ENCODE data around the gene RILPL1.
"Not testable (repeated sequence)": the region's sequence is repeated elsewhere in the genome, so short reads cannot be mapped to it uniquely, and the experiment has no call there.

The RILPL1 gene

GRCh38 chr12:123571343-123571813 is 37.9 kb upstream of the RILPL1 start:
- peak; percentile 76 for DNase-seq (ENCODE audit: low spot score)
- TF ChIP-seq CTCF (IDR thresholded peaks at IDR 0.05), result no peak
- H3K27ac ChIP-seq, result peak overlapping the region in 1 of 2 donors; percentile 11

GRCh38 chr12:123559468-123559867 is 25.9 kb upstream of the RILPL1 start:
- DNase-seq (ENCODE audit: low spot score), result no peak
- Histone ChIP-seq H3K4me3 (no peak overlapping the region), H3K27ac (no peak overlapping the region)
- no peak for TF ChIP-seq CTCF (IDR thresholded peaks at IDR 0.05)

More at GRCh38 chr12:123571343-123571813, 37.9 kb upstream of the RILPL1 start:
- H3K4me3 ChIP-seq, result peak overlapping the region; percentile 30

- not testable (repeated sequence) for DNase-seq (ENCODE audit: low spot score); H3K4me3 ChIP-seq; H3K27ac ChIP-seq
Observed at GRCh38 chr12:123558487-123558886, 25.0 kb upstream of the RILPL1 start.

- not testable (repeated sequence) for DNase-seq (ENCODE audit: low spot score); H3K4me3 ChIP-seq; H3K27ac ChIP-seq
Observed at GRCh38 chr12:123554843-123555242, 21.3 kb upstream of the RILPL1 start.

- DNase-seq (ENCODE audit: low spot score); H3K27ac ChIP-seq: not testable (repeated sequence)
Observed at GRCh38 chr12:123554136-123554535, 20.6 kb upstream of the RILPL1 start.

GRCh38 chr12:123550700-123551099 is 17.2 kb upstream of the RILPL1 start:
- no peak overlapping the region for H3K4me3 ChIP-seq
- TF ChIP-seq CTCF (IDR thresholded peaks at IDR 0.05), result no peak

More at GRCh38 chr12:123554136-123554535, 20.6 kb upstream of the RILPL1 start:
- not testable (repeated sequence) for H3K4me3 ChIP-seq

GRCh38 chr12:123548107-123548506 is 14.6 kb upstream of the RILPL1 start:
- no peak for TF ChIP-seq CTCF (IDR thresholded peaks at IDR 0.05)
- Histone ChIP-seq H3K4me3 (no peak overlapping the region), H3K27ac (no peak overlapping the region)
- no peak for DNase-seq (ENCODE audit: low spot score)

More at GRCh38 chr12:123550700-123551099, 17.2 kb upstream of the RILPL1 start:
- H3K27ac ChIP-seq, result no peak overlapping the region
- DNase-seq (ENCODE audit: low spot score), result no peak

GRCh38 chr12:123546281-123546680 is 12.8 kb upstream of the RILPL1 start:
- Histone ChIP-seq H3K4me3 (no peak overlapping the region), H3K27ac (no peak overlapping the region)
- DNase-seq (ENCODE audit: low spot score), result no peak
- no peak for TF ChIP-seq CTCF (IDR thresholded peaks at IDR 0.05)

- no peak for TF ChIP-seq CTCF (IDR thresholded peaks at IDR 0.05)
- DNase-seq (ENCODE audit: low spot score), result no peak
- no peak overlapping the region for H3K4me3 ChIP-seq
- no peak overlapping the region for H3K27ac ChIP-seq
Observed at GRCh38 chr12:123543541-123543940, 10.0 kb upstream of the RILPL1 start.
